SU-DHL-6 (cell line): ENCODE measurements around the gene ZRANB3.

Experiments used
- H2AFZ ChIP-seq: fragments of 200-600 bp; sonication (generic); 2 replicates; pipeline ENCODE4 v1.6.1; 2014; ENCODE audit warnings: low read depth, mild to moderate bottlenecking, moderate library complexity, mixed read lengths, antibody characterized with exemption, low read length; ENCODE audit not compliant: severe bottlenecking
- H3F3A ChIP-seq: fragments of 200-600 bp; shearing (Covaris generic); 2 replicates; pipeline ENCODE4 v1.6.0; 2016; ENCODE audit warnings: antibody characterized with exemption, mild to moderate bottlenecking; ENCODE audit not compliant: insufficient read depth
- H3K27ac ChIP-seq: fragments of 200-600 bp; sonication (generic); 2 replicates; pipeline ENCODE4 v1.5.1; 2016; ENCODE audit warnings: low read depth, mild to moderate bottlenecking, low read length, moderate library complexity, mixed read lengths
- H3K27me3 ChIP-seq: fragments of 200-600 bp; sonication (generic), shearing (Covaris generic); 2 replicates; pipeline ENCODE4 v1.6.0; 2014; ENCODE audit warnings: mild to moderate bottlenecking, low read length
- H3K36me3 ChIP-seq: fragments of 200-600 bp; sonication (generic); 2 replicates; pipeline ENCODE4 v1.6.1; 2014; ENCODE audit warnings: mild to moderate bottlenecking, low read length, mixed read lengths
- H3K4me2 ChIP-seq: fragments of 300-600, 200-600 bp; shearing (Covaris generic), sonication (generic); 2 replicates; pipeline ENCODE4 v1.6.0; 2014; ENCODE audit warnings: low read length, low read depth, mild to moderate bottlenecking; ENCODE audit not compliant: poor library complexity, severe bottlenecking
- H3K4me3 ChIP-seq: fragments of 200-600 bp; sonication (generic); 2 replicates; pipeline ENCODE4 v1.5.1; 2014; ENCODE audit warnings: antibody characterized with exemption, low read length, mild to moderate bottlenecking, mixed read lengths; ENCODE audit not compliant: insufficient read depth, poor library complexity, severe bottlenecking
- H3K79me2 ChIP-seq: fragments of 200-600 bp; sonication (generic); 2 replicates; pipeline ENCODE4 v1.6.1; 2014; ENCODE audit warnings: mild to moderate bottlenecking, low read length, moderate library complexity; ENCODE audit not compliant: insufficient read depth
- H3K9ac ChIP-seq: fragments of 200-600 bp; sonication (generic); 2 replicates; pipeline ENCODE4 v1.7.0; 2014; ENCODE audit warnings: mild to moderate bottlenecking, low read length
- H3K9me2 ChIP-seq: fragments of 200-600 bp; sonication (generic); replicated peaks from 2 replicates; pipeline ENCODE4 v1.6.1; 2014; ENCODE audit warnings: low read length; ENCODE audit not compliant: insufficient read depth
- H3K9me3 ChIP-seq: fragments of 200-600 bp; sonication (generic); 2 replicates; pipeline ENCODE4 v1.6.1; 2014; ENCODE audit warnings: low read length, mixed read lengths; ENCODE audit not compliant: insufficient read depth
- H4K20me1 ChIP-seq: fragments of 200-600 bp; sonication (generic); 2 replicates; pipeline ENCODE4 v1.6.1; 2014; ENCODE audit warnings: low read depth, mild to moderate bottlenecking, antibody characterized with exemption, low read length, moderate library complexity, mixed read lengths
- EZH2phosphoT487 ChIP-seq: fragments of 200-600 bp; sonication (generic), shearing (Covaris generic); conservative IDR thresholded peaks from 2 replicates; pipeline ENCODE4 v1.6.1; 2018; ENCODE audit warnings: mild to moderate bottlenecking, antibody characterized with exemption, low read length, moderate library complexity, mixed read lengths
- TF ChIP-seq, protein P1 (sequence below): fragments of 200-600 bp; sonication (generic); IDR thresholded peaks from one replicate; pipeline ENCODE4 v1.5.1; 2017; ENCODE audit warnings: antibody characterized with exemption, mild to moderate bottlenecking, low read length, moderate library complexity; ENCODE audit not compliant: insufficient read depth, poor library complexity, severe bottlenecking

Gene ZRANB3

GRCh38 chr2:135337071-135337470, 193.9 kb downstream of the ZRANB3 start:
- no peak for TF ChIP-seq EZH2phosphoT487
- TF ChIP-seq, protein P1, sequence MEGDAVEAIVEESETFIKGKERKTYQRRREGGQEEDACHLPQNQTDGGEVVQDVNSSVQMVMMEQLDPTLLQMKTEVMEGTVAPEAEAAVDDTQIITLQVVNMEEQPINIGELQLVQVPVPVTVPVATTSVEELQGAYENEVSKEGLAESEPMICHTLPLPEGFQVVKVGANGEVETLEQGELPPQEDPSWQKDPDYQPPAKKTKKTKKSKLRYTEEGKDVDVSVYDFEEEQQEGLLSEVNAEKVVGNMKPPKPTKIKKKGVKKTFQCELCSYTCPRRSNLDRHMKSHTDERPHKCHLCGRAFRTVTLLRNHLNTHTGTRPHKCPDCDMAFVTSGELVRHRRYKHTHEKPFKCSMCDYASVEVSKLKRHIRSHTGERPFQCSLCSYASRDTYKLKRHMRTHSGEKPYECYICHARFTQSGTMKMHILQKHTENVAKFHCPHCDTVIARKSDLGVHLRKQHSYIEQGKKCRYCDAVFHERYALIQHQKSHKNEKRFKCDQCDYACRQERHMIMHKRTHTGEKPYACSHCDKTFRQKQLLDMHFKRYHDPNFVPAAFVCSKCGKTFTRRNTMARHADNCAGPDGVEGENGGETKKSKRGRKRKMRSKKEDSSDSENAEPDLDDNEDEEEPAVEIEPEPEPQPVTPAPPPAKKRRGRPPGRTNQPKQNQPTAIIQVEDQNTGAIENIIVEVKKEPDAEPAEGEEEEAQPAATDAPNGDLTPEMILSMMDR: no peak
- H4K20me1 ChIP-seq: no peaks in the 10 kb centered on the region

DNA sequence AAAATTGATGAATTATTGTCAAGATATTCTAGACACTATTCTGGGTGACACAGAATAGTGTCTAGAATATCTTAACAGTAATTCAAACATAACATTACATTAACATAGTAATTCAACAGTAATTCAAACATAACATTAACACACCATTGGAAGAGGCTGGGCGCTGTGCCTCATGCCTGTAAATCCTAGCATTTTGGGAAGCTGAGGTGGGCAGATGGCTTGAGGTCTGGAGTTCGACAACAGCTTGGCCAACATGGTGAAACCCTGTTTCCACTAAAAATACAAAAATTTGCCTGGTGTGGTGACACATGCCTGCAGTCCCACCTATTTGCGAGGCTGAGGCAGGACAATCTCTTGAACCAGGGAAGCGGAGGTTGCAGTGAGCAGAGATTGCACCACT, 195.8 kb downstream of the ZRANB3 start:
- H3F3A ChIP-seq: no peaks in the 10 kb centered on the region
- no peaks in the 10 kb centered on the region for H3K36me3 ChIP-seq
- H3K79me2 ChIP-seq: no peaks in the 10 kb centered on the region
- no peak overlapping the region for H2AFZ ChIP-seq
- H3K4me3 ChIP-seq: no peak overlapping the region
- H3K4me2 ChIP-seq: no peak overlapping the region
- TF ChIP-seq, protein P1: no peak
- no peak for TF ChIP-seq EZH2phosphoT487
- no peak overlapping the region for H3K27ac ChIP-seq
- no peaks in the 10 kb centered on the region for H3K27me3 ChIP-seq
- H3K9ac ChIP-seq: no peak overlapping the region
- H4K20me1 ChIP-seq: no peaks in the 10 kb centered on the region
- H3K9me3 ChIP-seq: no peaks in the 10 kb centered on the region
- H3K9me2 ChIP-seq: no peaks in the 10 kb centered on the region

More at GRCh38 chr2:135337071-135337470, 193.9 kb downstream of the ZRANB3 start:
- Histone ChIP-seq H2AFZ (no peak overlapping the region), H3K79me2 (no peaks in the 10 kb centered on the region), H3K4me2 (no peak overlapping the region), H3K27ac (no peak overlapping the region), H3K9ac (no peak overlapping the region), H3K27me3 (no peaks in the 10 kb centered on the region), H3K9me3 (no peaks in the 10 kb centered on the region), H3K4me3 (no peak overlapping the region), H3K9me2 (no peaks in the 10 kb centered on the region), H3F3A (no peaks in the 10 kb centered on the region), H3K36me3 (no peaks in the 10 kb centered on the region)

GRCh38 chr2:135327146-135327545, 203.9 kb downstream of the ZRANB3 start:
- TF ChIP-seq, protein P1: no peak
- no peak for TF ChIP-seq EZH2phosphoT487
- H3K36me3 ChIP-seq: no peaks in the 10 kb centered on the region
- H3K9me3 ChIP-seq: no peaks in the 10 kb centered on the region
- no peaks in the 10 kb centered on the region for H3K9me2 ChIP-seq
- H3K27me3 ChIP-seq: no peaks in the 10 kb centered on the region
- no peak overlapping the region for H3K4me3 ChIP-seq
- no peak overlapping the region for H3K4me2 ChIP-seq
- H4K20me1 ChIP-seq: no peaks in the 10 kb centered on the region
- H3F3A ChIP-seq: no peaks in the 10 kb centered on the region
- no peak overlapping the region for H3K27ac ChIP-seq
- H3K9ac ChIP-seq: no peak overlapping the region
- H2AFZ ChIP-seq: no peak overlapping the region
- H3K79me2 ChIP-seq: no peaks in the 10 kb centered on the region
